Body of pancreas (tissue), 4 donors: ENCODE results near the gene TADA2A. TPM values are rescaled to one million over a fixed set of nuclear protein-coding genes. Genes with fewer than 3 reads are reported as not detected.

Experiments
- ATAC-seq: fragments of 150-250 bp; one replicate; pipeline ENCODE4 v1.9.1; 2016
- DNase-seq, 4 donors: peaks; one replicate each; pipeline ENCODE4 v3.0.0-alpha.2; 2019
- H3K27ac ChIP-seq, 4 donors: fragments of 200-600 bp; sonication (generic); 1 replicate in 3 of 4; 2 replicates in 1 of 4; pipeline versions ENCODE4 v1.5.1 to v1.6.1; 2016 to 2019; ENCODE audit warnings: mild to moderate bottlenecking in 1 of 4, mixed read lengths in 1 of 4, moderate library complexity in 1 of 4
- H3K27me3 ChIP-seq, 2 donors: fragments of 200-600 bp; sonication (generic); one replicate each; pipeline ENCODE4 v1.6.0; 2016; ENCODE audit warnings: mild to moderate bottlenecking in 1 of 2
- H3K36me3 ChIP-seq, 2 donors: fragments of 200-600 bp; sonication (generic); replicated peaks in 1 of 2; 2 replicates each; pipeline ENCODE4 v1.5.1; 2016; ENCODE audit warnings: low read depth in 2 of 2; ENCODE audit not compliant: insufficient read depth in 1 of 2
- H3K4me1 ChIP-seq: fragments of 200-600 bp; sonication (generic); one replicate; pipeline ENCODE4 v1.6.0; 2016
- H3K4me3 ChIP-seq, 2 donors: fragments of 200-600 bp; sonication (generic); 1 replicate in 1 of 2; 2 replicates in 1 of 2; pipeline ENCODE4 v1.5.1; 2016 to 2019
- H3K9me3 ChIP-seq, 3 donors: fragments of 200-600 bp; sonication (generic); 1 replicate in 2 of 3; 2 replicates in 1 of 3; pipeline ENCODE4 v1.5.1; 2016
- CTCF ChIP-seq, 7 experiments: fragments of 450-650 bp in 4 of 7; fragments of 200-600 bp in 3 of 7; sonication (generic) in 3 of 7; IDR thresholded peaks; one replicate each; pipeline ENCODE4 v1.5.1; 2016 to 2019; ENCODE audit warnings: antibody characterized with exemption in 7 of 7
- POLR2A ChIP-seq, 3 donors: fragments of 450-650 bp; IDR thresholded peaks; one replicate each; pipeline ENCODE4 v1.6.1; 2016; ENCODE audit warnings: antibody characterized with exemption in 3 of 3, mild to moderate bottlenecking in 2 of 3
- WGBS, 2 donors: methylation state at CpG; one replicate each; pipeline ENCODE4 v1.1.5; 2017; 5-methylcytosine and 5-hydroxymethylcytosine counted together
- intact Hi-C: fragments of 100-400 bp; cut with DNase I; formaldehyde crosslinking; loops from one replicate; pipeline ENCODE4 v1.15.1; 2023
- total RNA-seq, 2 donors: library from RNA; depleted of rRNA; stranded (reverse); fragments of >200 nt; gene quantifications; one replicate each; pipeline ENCODE4 v1.1.0, GENCODE V29; 2016

TADA2A gene
- total RNA-seq, 2 donors from 2014 or later, result 9.9 to 13.5 TPM

- Histone ChIP-seq H3K36me3 (peaks cover 0 to 9% of the 10 kb centered on the region in 2 donors), H3K27me3 (no peaks in the 10 kb centered on the region), H3K27ac (no peak overlapping the region), H3K4me3 (no peak overlapping the region), H3K9me3 (no peaks in the 10 kb centered on the region), H3K4me1 (no peaks in the 10 kb centered on the region)
- DNase-seq, result no peak
- ATAC-seq, result no peak
- intact Hi-C loops, result no loop called here
- TF ChIP-seq CTCF (IDR thresholded peaks at IDR 0.05) (no peak), POLR2A (IDR thresholded peaks at IDR 0.05) (no peak)
- 99% methylated on average over 5 of the region's 5 CpGs for WGBS, 2 donors
Observed at GRCh38 chr17:37462492-37462891, 55.8 kb downstream of the TADA2A start.

GRCh38 chr17:37463039-37463438 lies 56.4 kb downstream of the TADA2A start:
- H3K4me3 ChIP-seq, result no peak overlapping the region
- 89 to 90% methylated on average over 3 of the region's 3 CpGs for WGBS, 2 donors
- intact Hi-C loops, result no loop called here

GRCh38 chr17:37465069-37465616 lies 58.5 kb downstream of the TADA2A start:
- Histone ChIP-seq H3K4me1 (no peaks in the 10 kb centered on the region), H3K4me3 (no peak overlapping the region), H3K27ac (no peak overlapping the region), H3K9me3 (no peaks in the 10 kb centered on the region), H3K36me3 (peaks cover under 1 to 11% of the 10 kb centered on the region in 2 donors), H3K27me3 (no peaks in the 10 kb centered on the region)
- 93 to 99% methylated on average over 7 of the region's 7 CpGs for WGBS, 2 donors
- intact Hi-C loops, result no loop called here
- DNase-seq (no peak), ATAC-seq (no peak)
- TF ChIP-seq CTCF (IDR thresholded peaks at IDR 0.05) (no peak), POLR2A (IDR thresholded peaks at IDR 0.05) (no peak)

More at GRCh38 chr17:37463039-37463438, 56.4 kb downstream of the TADA2A start:
- no peak for DNase-seq
- no peak for TF ChIP-seq CTCF (IDR thresholded peaks at IDR 0.05)
- no peak for TF ChIP-seq POLR2A (IDR thresholded peaks at IDR 0.05)
- H3K36me3 ChIP-seq, result peaks cover 0 to 10% of the 10 kb centered on the region in 2 donors
- H3K4me1 ChIP-seq, result no peaks in the 10 kb centered on the region
- H3K27ac ChIP-seq, result no peak overlapping the region
- no peaks in the 10 kb centered on the region for H3K9me3 ChIP-seq
- ATAC-seq, result no peak
- no peaks in the 10 kb centered on the region for H3K27me3 ChIP-seq

GRCh38 chr17:37466471-37466870 lies 59.8 kb downstream of the TADA2A start:
- Histone ChIP-seq H3K36me3 (peaks cover 10 to 15% of the 10 kb centered on the region in 2 donors), H3K9me3 (no peaks in the 10 kb centered on the region), H3K4me1 (no peaks in the 10 kb centered on the region), H3K27me3 (no peaks in the 10 kb centered on the region), H3K27ac (no peak overlapping the region), H3K4me3 (no peak overlapping the region)
- 83 to 95% methylated on average over 1 of the region's 1 CpG for WGBS, 2 donors
- intact Hi-C loops, result no loop called here
- DNase-seq (no peak), ATAC-seq (no peak)
- TF ChIP-seq CTCF (IDR thresholded peaks at IDR 0.05), result no peak
- no peak for TF ChIP-seq POLR2A (IDR thresholded peaks at IDR 0.05)

GRCh38 chr17:37470181-37470580 lies 63.5 kb downstream of the TADA2A start:
- no peaks in the 10 kb centered on the region for H3K4me1 ChIP-seq
- WGBS, 2 donors, result 84% methylated on average over 7 of the region's 7 CpGs
- no peak for DNase-seq

More at GRCh38 chr17:37470181-37470580, 63.5 kb downstream of the TADA2A start:
- Histone ChIP-seq H3K36me3 (peaks cover 10 to 23% of the 10 kb centered on the region in 2 donors), H3K27me3 (no peaks in the 10 kb centered on the region), H3K4me3 (no peak overlapping the region), H3K27ac (no peak overlapping the region), H3K9me3 (no peaks in the 10 kb centered on the region)
- intact Hi-C loops, result no loop called here
- ATAC-seq, result no peak
- TF ChIP-seq CTCF (IDR thresholded peaks at IDR 0.05) (no peak), POLR2A (IDR thresholded peaks at IDR 0.05) (no peak)
